Head of caudate nucleus (tissue), 42 donors: Measurements from ENCODE around the gene THY1.
"Not testable (repeated sequence)": the region's sequence is repeated elsewhere in the genome, so short reads cannot be mapped to it uniquely, and the experiment has no call there.

ENCODE experiments used
- DNase-seq, 42 donors: peaks; one replicate each; pipeline versions ENCODE4 v3.0.0 to v3.0.0-alpha.2; 2020 to 2021; ENCODE audit warnings: mixed read lengths in 7 of 42
- intact Hi-C: fragments of 100-400 bp; cut with DNase I; formaldehyde crosslinking; loops from one replicate; pipeline ENCODE4 v1.15.0; 2022

The THY1 gene

GRCh38 chr11:119446871-119447663 is 24.1 kb upstream of the THY1 start:
- DNase-seq, result peak in 2 of 42 donors; percentile 21 to 27
- intact Hi-C loops, result no loop called here

- peak in 1 of 42 donors; percentile 42 for DNase-seq
- intact Hi-C loops, result no loop called here
Measured at GRCh38 chr11:119446434-119446833, 23.5 kb upstream of the THY1 start.

- DNase-seq, result peak in 11 of 42 donors; percentile 26 to 57 (median 37)
- intact Hi-C loops, result no loop called here
Measured at GRCh38 chr11:119445850-119446249, 22.9 kb upstream of the THY1 start.

GRCh38 chr11:119445379-119445778 is 22.4 kb upstream of the THY1 start:
- peak in 1 of 42 donors; percentile 35 for DNase-seq
- intact Hi-C loops, result no loop called here

GRCh38 chr11:119441898-119442243 is 18.9 kb upstream of the THY1 start:
- intact Hi-C loops, result no loop called here

GRCh38 chr11:119438599-119438998 is 15.6 kb upstream of the THY1 start:
- intact Hi-C loops, result no loop called here
- DNase-seq, result no peak

More at GRCh38 chr11:119441898-119442243, 18.9 kb upstream of the THY1 start:
- peak in 1 of 42 donors; percentile 24 for DNase-seq

GRCh38 chr11:119437521-119437920 is 14.5 kb upstream of the THY1 start:
- DNase-seq, intact Hi-C loops: not testable (repeated sequence)

GRCh38 chr11:119436711-119437110 is 13.7 kb upstream of the THY1 start:
- no peak for DNase-seq
- intact Hi-C loops, result no loop called here

- DNase-seq, result no peak
- intact Hi-C loops, result no loop called here
Measured at GRCh38 chr11:119436093-119436492, 13.1 kb upstream of the THY1 start.

GRCh38 chr11:119434591-119435330 is 11.8 kb upstream of the THY1 start:
- intact Hi-C loops, result no loop called here
- DNase-seq, result no peak

GRCh38 chr11:119433358-119433725 is 10.4 kb upstream of the THY1 start:
- intact Hi-C loops, result no loop called here
- DNase-seq, result peak in 1 of 42 donors; percentile 23

- intact Hi-C loops, result no loop called here
- DNase-seq, result peak in 25 of 42 donors; percentile 15 to 84 (median 59)
Measured at GRCh38 chr11:119432484-119433357, 9.7 kb upstream of the THY1 start.

- intact Hi-C loops, result no loop called here
- DNase-seq, result no peak
Measured at GRCh38 chr11:119431523-119431922, 8.6 kb upstream of the THY1 start.

GRCh38 chr11:119427279-119427678 is 4.3 kb upstream of the THY1 start:
- no peak for DNase-seq
- intact Hi-C loops, result no loop called here

- intact Hi-C loops, result no loop called here
- peak in 15 of 42 donors; percentile 30 to 82 (median 60) for DNase-seq
Measured at GRCh38 chr11:119426142-119426541, 3.2 kb upstream of the THY1 start.

GRCh38 chr11:119424775-119425174 is 1.8 kb upstream of the THY1 start:
- no peak for DNase-seq
- intact Hi-C loops, result no loop called here

GRCh38 chr11:119424276-119424675 is 1.3 kb upstream of the THY1 start:
- DNase-seq, result peak in 9 of 42 donors; percentile 22 to 60 (median 32)
- intact Hi-C loops, result no loop called here

- DNase-seq, result peak in 4 of 42 donors; percentile 27 to 50 (median 40)
- intact Hi-C loops, result no loop called here
Measured at GRCh38 chr11:119423509-119424254, 710 bp upstream of the THY1 start.
